Measurements from ENCODE around the gene P2RX5.

P2RX5 gene

GRCh38 chr17:3626831-3627768, 68.9 kb downstream of the P2RX5 start:
- TF ChIP-seq YY1 (IDR thresholded peaks at IDR 0.05; ENCODE audit: low read depth) (no peak), TAF1 (IDR thresholded peaks at IDR 0.05; ENCODE audit: low read depth) (no peak), EP300 (IDR thresholded peaks at IDR 0.05; ENCODE audit: borderline replicate concordance) (no peak), CREB1 (IDR thresholded peaks at IDR 0.05; ENCODE audit: low read depth) (no peak), EGR1 (IDR thresholded peaks at IDR 0.05) (no peak), NFIC (IDR thresholded peaks at IDR 0.05) (no peak)
- TF ChIP-seq, protein P1, sequence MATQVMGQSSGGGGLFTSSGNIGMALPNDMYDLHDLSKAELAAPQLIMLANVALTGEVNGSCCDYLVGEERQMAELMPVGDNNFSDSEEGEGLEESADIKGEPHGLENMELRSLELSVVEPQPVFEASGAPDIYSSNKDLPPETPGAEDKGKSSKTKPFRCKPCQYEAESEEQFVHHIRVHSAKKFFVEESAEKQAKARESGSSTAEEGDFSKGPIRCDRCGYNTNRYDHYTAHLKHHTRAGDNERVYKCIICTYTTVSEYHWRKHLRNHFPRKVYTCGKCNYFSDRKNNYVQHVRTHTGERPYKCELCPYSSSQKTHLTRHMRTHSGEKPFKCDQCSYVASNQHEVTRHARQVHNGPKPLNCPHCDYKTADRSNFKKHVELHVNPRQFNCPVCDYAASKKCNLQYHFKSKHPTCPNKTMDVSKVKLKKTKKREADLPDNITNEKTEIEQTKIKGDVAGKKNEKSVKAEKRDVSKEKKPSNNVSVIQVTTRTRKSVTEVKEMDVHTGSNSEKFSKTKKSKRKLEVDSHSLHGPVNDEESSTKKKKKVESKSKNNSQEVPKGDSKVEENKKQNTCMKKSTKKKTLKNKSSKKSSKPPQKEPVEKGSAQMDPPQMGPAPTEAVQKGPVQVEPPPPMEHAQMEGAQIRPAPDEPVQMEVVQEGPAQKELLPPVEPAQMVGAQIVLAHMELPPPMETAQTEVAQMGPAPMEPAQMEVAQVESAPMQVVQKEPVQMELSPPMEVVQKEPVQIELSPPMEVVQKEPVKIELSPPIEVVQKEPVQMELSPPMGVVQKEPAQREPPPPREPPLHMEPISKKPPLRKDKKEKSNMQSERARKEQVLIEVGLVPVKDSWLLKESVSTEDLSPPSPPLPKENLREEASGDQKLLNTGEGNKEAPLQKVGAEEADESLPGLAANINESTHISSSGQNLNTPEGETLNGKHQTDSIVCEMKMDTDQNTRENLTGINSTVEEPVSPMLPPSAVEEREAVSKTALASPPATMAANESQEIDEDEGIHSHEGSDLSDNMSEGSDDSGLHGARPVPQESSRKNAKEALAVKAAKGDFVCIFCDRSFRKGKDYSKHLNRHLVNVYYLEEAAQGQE (IDR thresholded peaks at IDR 0.05; ENCODE audit: low read depth), result no peak
